HEK293T (cell line): ENCODE results near the gene LRP1B.

Source experiments
- SP1 ChIP-seq: fragments of 450-650 bp; IDR thresholded peaks from 2 replicates; pipeline ENCODE4 v1.6.1; 2017
- ZNF384 ChIP-seq: fragments of 450-650 bp; IDR thresholded peaks from 2 replicates; pipeline ENCODE4 v1.6.1; 2016

GRCh38 chr2:141280037-141280436, 850.8 kb downstream of the LRP1B start:
- TF ChIP-seq SP1: no peak
- no peak for TF ChIP-seq ZNF384
